ENCODE measurements around the gene MAP3K7CL.

GRCh38 chr21:29217818-29218291 lies 87.4 kb downstream of the MAP3K7CL start:
- TF ChIP-seq POLR2AphosphoS5 (IDR thresholded peaks at IDR 0.05; ENCODE audit: low read depth, low read length) (no peak), TAF1 (IDR thresholded peaks at IDR 0.05; ENCODE audit: borderline replicate concordance, insufficient read depth, low read length) (no peak), SIN3A (IDR thresholded peaks at IDR 0.05; ENCODE audit: borderline replicate concordance, insufficient read depth, low read length) (no peak), FOXP2 (optimal IDR thresholded peaks at IDR 0.05; ENCODE audit: borderline replicate concordance, extremely low read depth, extremely low read length, insufficient read depth) (no peak)
- TF ChIP-seq, protein P1, sequence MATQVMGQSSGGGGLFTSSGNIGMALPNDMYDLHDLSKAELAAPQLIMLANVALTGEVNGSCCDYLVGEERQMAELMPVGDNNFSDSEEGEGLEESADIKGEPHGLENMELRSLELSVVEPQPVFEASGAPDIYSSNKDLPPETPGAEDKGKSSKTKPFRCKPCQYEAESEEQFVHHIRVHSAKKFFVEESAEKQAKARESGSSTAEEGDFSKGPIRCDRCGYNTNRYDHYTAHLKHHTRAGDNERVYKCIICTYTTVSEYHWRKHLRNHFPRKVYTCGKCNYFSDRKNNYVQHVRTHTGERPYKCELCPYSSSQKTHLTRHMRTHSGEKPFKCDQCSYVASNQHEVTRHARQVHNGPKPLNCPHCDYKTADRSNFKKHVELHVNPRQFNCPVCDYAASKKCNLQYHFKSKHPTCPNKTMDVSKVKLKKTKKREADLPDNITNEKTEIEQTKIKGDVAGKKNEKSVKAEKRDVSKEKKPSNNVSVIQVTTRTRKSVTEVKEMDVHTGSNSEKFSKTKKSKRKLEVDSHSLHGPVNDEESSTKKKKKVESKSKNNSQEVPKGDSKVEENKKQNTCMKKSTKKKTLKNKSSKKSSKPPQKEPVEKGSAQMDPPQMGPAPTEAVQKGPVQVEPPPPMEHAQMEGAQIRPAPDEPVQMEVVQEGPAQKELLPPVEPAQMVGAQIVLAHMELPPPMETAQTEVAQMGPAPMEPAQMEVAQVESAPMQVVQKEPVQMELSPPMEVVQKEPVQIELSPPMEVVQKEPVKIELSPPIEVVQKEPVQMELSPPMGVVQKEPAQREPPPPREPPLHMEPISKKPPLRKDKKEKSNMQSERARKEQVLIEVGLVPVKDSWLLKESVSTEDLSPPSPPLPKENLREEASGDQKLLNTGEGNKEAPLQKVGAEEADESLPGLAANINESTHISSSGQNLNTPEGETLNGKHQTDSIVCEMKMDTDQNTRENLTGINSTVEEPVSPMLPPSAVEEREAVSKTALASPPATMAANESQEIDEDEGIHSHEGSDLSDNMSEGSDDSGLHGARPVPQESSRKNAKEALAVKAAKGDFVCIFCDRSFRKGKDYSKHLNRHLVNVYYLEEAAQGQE (IDR thresholded peaks at IDR 0.05; ENCODE audit: insufficient read depth in 1 of 2, low read depth in 2 of 2, low read length in 2 of 2), result no peak
